Heart left ventricle (tissue), 13 donors: ENCODE data around the gene DRD1.

Experiments used
- CTCF ChIP-seq, 12 donors: fragments of 200-600 bp; sonication (generic) in 4 of 12; IDR thresholded peaks; one replicate each; pipeline versions ENCODE4 v1.5.0 to v1.8.0; 2018 to 2022; ENCODE audit warnings: antibody characterized with exemption in 12 of 12, mild to moderate bottlenecking in 5 of 12
- POLR2A ChIP-seq, 2 donors: fragments of 450-650 bp; IDR thresholded peaks; one replicate each; pipeline ENCODE4 v1.6.1; 2017; ENCODE audit warnings: antibody characterized with exemption in 2 of 2, mild to moderate bottlenecking in 2 of 2, moderate library complexity in 2 of 2
- donor health status: ischemic (EF 13 %, LVEDD 7.1; RV severe dilation, severe dysfunction).
- donor health status: DM: no; HTN: yes; CAD: no.
- donor health status: DM: no; HTN: no; CAD: no.
- donor health status: ischemic (EF 25% LVEDD 6.9; RV normal size, moderate dysfunction).
- donor health status: ischemic (EF 25% LVEDD 5.7; RV mildly dilated, moderate dysfunction).
- donor health status: ischemic (EF 35%, LVEDD 5.7; RV mildly dilated, moderate dysfunction).
- donor health status: nonischemic (EF 11% LVEDD 7.7; RV severe dilation, severe dysfunction).
- donor health status: DM: yes; HTN: yes; CAD: no.
- donor health status: PGD.
- donor health status: ischemic (EF 29% LVEDD 5.4; RV normal size, mild dysfunction).
- donor health status: nonischemic (EF 23%, LVEDD 6.1; RV moderate dilation, normal function).

- TF ChIP-seq CTCF (IDR thresholded peaks at IDR 0.05) (no peak), POLR2A (IDR thresholded peaks at IDR 0.05) (no peak)
These were observed 31.3 kb upstream of the DRD1 start for GRCh38 chr5:175475248-175475647.
